Measurements from ENCODE around the gene SLC22A23.

The SLC22A23 gene

GRCh38 chr6:3341467-3341866 lies 115.4 kb downstream of the SLC22A23 start:
- TF ChIP-seq GFI1B (tag by site-specific recombination; IDR thresholded peaks at IDR 0.05): peak; percentile 49
- no peak for TF ChIP-seq ZNF324 (tag by site-specific recombination; IDR thresholded peaks at IDR 0.05)
- ChIA-PET POLR2A (no interaction called here), CTCF (interaction anchor here (0.9 to 1.0 kb wide), 3 partner anchors 39 to 107 kb away, joined by 3 to 4 read pairs (median 3); no protein-coding TSS in a partner anchor)
- Histone ChIP-seq H3K4me1 (ENCODE audit: control insufficient read depth, insufficient read depth, low read length) (peaks cover 43% of the 10 kb centered on the region), H3K36me3 (ENCODE audit: control insufficient read depth in 2 of 2, insufficient read depth in 1 of 2, low read length in 2 of 2) (no peaks in the 10 kb centered on the region), H3K9me3 (ENCODE audit: control insufficient read depth, insufficient read depth, low read depth, low read length) (no peaks in the 10 kb centered on the region), H3K27ac (ENCODE audit: extremely low read depth, low read depth, low read length) (no peak overlapping the region), H3K4me3 (ENCODE audit: low read depth, low read length) (no peak overlapping the region)

GRCh38 chr6:3340894-3341293 lies 116.0 kb downstream of the SLC22A23 start:
- ChIA-PET CTCF (interaction anchor here (0.6 to 1.0 kb wide), 3 partner anchors 97 to 488 kb away, joined by 3 to 4 read pairs (median 3); no protein-coding TSS in a partner anchor), POLR2A (no interaction called here)
- TF ChIP-seq ZNF138 (tag by site-specific recombination; IDR thresholded peaks at IDR 0.05; ENCODE audit: borderline replicate concordance) (no peak), ZNF354C (tag by site-specific recombination; IDR thresholded peaks at IDR 0.05; ENCODE audit: borderline replicate concordance, low read depth) (no peak), ZBTB11 (tag by site-specific recombination; conservative IDR thresholded peaks at IDR 0.05; ENCODE audit: low read depth) (no peak), ZNF747 (tag by site-specific recombination; IDR thresholded peaks at IDR 0.05) (no peak), MZF1 (tag by site-specific recombination; IDR thresholded peaks at IDR 0.05; ENCODE audit: borderline replicate concordance) (no peak), ZNF513 (tag by site-specific recombination; IDR thresholded peaks at IDR 0.05) (no peak), ZNF202 (tag by site-specific recombination; IDR thresholded peaks at IDR 0.05; ENCODE audit: borderline replicate concordance) (no peak), ZNF791 (tag by site-specific recombination; IDR thresholded peaks at IDR 0.05) (no peak), HOXC10 (CRISPR knock-in tag; IDR thresholded peaks at IDR 0.05) (no peak), ZBTB44 (tag by site-specific recombination; IDR thresholded peaks at IDR 0.05) (no peak), ZNF350 (tag by site-specific recombination; IDR thresholded peaks at IDR 0.05) (no peak), ZNF585B (tag by site-specific recombination; IDR thresholded peaks at IDR 0.05) (no peak), PRDM1 (tag by site-specific recombination; IDR thresholded peaks at IDR 0.05) (no peak), ZBTB21 (tag by site-specific recombination; IDR thresholded peaks at IDR 0.05) (no peak), ZNF48 (tag by site-specific recombination; IDR thresholded peaks at IDR 0.05) (no peak), ZNF274 (IDR thresholded peaks at IDR 0.05; ENCODE audit: low read length) (no peak), ZNF274 (tag by site-specific recombination; IDR thresholded peaks at IDR 0.05; ENCODE audit: borderline replicate concordance) (no peak), PRDM2 (tag by site-specific recombination; IDR thresholded peaks at IDR 0.05; ENCODE audit: borderline replicate concordance) (no peak), HOXA7 (CRISPR knock-in tag; IDR thresholded peaks at IDR 0.05; ENCODE audit: borderline replicate concordance) (no peak)
- no peaks in the 10 kb centered on the region for H3K36me3 ChIP-seq (ENCODE audit: control insufficient read depth in 2 of 2, insufficient read depth in 1 of 2, low read length in 2 of 2)
- no peak overlapping the region for H3K27ac ChIP-seq (ENCODE audit: extremely low read depth, low read depth, low read length)
- H3K9me3 ChIP-seq (ENCODE audit: control insufficient read depth, insufficient read depth, low read depth, low read length): no peaks in the 10 kb centered on the region
- H3K4me1 ChIP-seq (ENCODE audit: control insufficient read depth, insufficient read depth, low read length): peaks cover 43% of the 10 kb centered on the region
- H3K4me3 ChIP-seq (ENCODE audit: low read depth, low read length): no peak overlapping the region
